HG03280 (cell line): ENCODE measurements around the gene DNAJA3.
A peak's percentile ranks its signal among the peaks of the same experiment; 100 is the strongest.

Source experiments
- ATAC-seq: cut with Tn5 transposase; IDR thresholded peaks from one replicate; pipeline ENCODE4 v1.9.1; 2021; ENCODE audit warnings: mild to moderate bottlenecking, moderate library complexity; ENCODE audit not compliant: unreplicated experiment

DNAJA3 gene

GRCh38 chr16:4472880-4473279, 47.2 kb downstream of the DNAJA3 start:
- no peak for ATAC-seq

- ATAC-seq = no peak
Measured at GRCh38 chr16:4474192-4474961, 48.7 kb downstream of the DNAJA3 start, which contains the start of gene NMRAL1. NMRAL1 (minus strand) TSS chr16:4474625; CDS start chr16:4474132, 493 bp downstream.

- ATAC-seq = peak; percentile 88
Measured at GRCh38 chr16:4475880-4476788, 50.5 kb downstream of the DNAJA3 start, which contains the start of gene HMOX2. HMOX2 (plus strand) TSS chr16:4476398; CDS start chr16:4505525, 29,127 bp downstream.

- no peak for ATAC-seq
Measured at GRCh38 chr16:4477966-4478365, 52.3 kb downstream of the DNAJA3 start.

GRCh38 chr16:4481526-4481925, 55.9 kb downstream of the DNAJA3 start:
- ATAC-seq = no peak

- no peak for ATAC-seq
Measured at GRCh38 chr16:4481963-4482362, 56.3 kb downstream of the DNAJA3 start.

- no peak for ATAC-seq
Measured at GRCh38 chr16:4486126-4486893, 60.6 kb downstream of the DNAJA3 start.

GRCh38 chr16:4487955-4488498, 62.4 kb downstream of the DNAJA3 start:
- ATAC-seq = no peak

- no peak for ATAC-seq
Measured at GRCh38 chr16:4488499-4488967, 62.9 kb downstream of the DNAJA3 start.

GRCh38 chr16:4489030-4489429, 63.4 kb downstream of the DNAJA3 start:
- no peak for ATAC-seq

GRCh38 chr16:4491898-4492297, 66.2 kb downstream of the DNAJA3 start:
- no peak for ATAC-seq

- ATAC-seq = no peak
Measured at GRCh38 chr16:4494746-4495490, 69.2 kb downstream of the DNAJA3 start.

- no peak for ATAC-seq
Measured at GRCh38 chr16:4495766-4496165, 70.1 kb downstream of the DNAJA3 start.

GRCh38 chr16:4496305-4496704, 70.6 kb downstream of the DNAJA3 start:
- no peak for ATAC-seq

GRCh38 chr16:4498546-4499195, 73.0 kb downstream of the DNAJA3 start:
- no peak for ATAC-seq

- no peak for ATAC-seq
Measured at GRCh38 chr16:4499196-4499555, 73.5 kb downstream of the DNAJA3 start.

- ATAC-seq = no peak
Measured at GRCh38 chr16:4500272-4500671, 74.6 kb downstream of the DNAJA3 start.

GRCh38 chr16:4501071-4501478, 75.4 kb downstream of the DNAJA3 start:
- ATAC-seq = no peak

- peak; percentile 75 for ATAC-seq
Measured at GRCh38 chr16:4505356-4506147, 79.9 kb downstream of the DNAJA3 start.
